HepG2 (cell line): ENCODE measurements around the gene NT5C2. TPM values are rescaled to one million over a fixed set of nuclear protein-coding genes. Genes with fewer than 3 reads are reported as not detected.

ENCODE experiments used
- ARNTL ChIP-seq: sonication (generic); formaldehyde crosslinking; IDR thresholded peaks from 2 replicates; pipeline ENCODE4 v1.4.0; 2020; ENCODE audit warnings: mild to moderate bottlenecking, missing genetic modification reagents
- BCLAF1 ChIP-seq: fragments of 450-650 bp; IDR thresholded peaks from 2 replicates; pipeline ENCODE4 v1.6.1; 2017; ENCODE audit warnings: mild to moderate bottlenecking
- ELK4 ChIP-seq: sonication (generic); formaldehyde crosslinking; IDR thresholded peaks from 2 replicates; pipeline ENCODE4 v1.9.0; 2021; ENCODE audit warnings: missing genetic modification reagents, borderline replicate concordance
- GATA4 ChIP-seq: sonication (generic); IDR thresholded peaks from 2 replicates; pipeline ENCODE4 v1.6.1; 2016; ENCODE audit warnings: antibody characterized with exemption, low read depth, borderline replicate concordance
- HNF1B ChIP-seq: sonication (generic); formaldehyde crosslinking; IDR thresholded peaks from 2 replicates; pipeline ENCODE4 v1.5.1; 2020; ENCODE audit warnings: mild to moderate bottlenecking, moderate library complexity, missing genetic modification reagents
- IRX3 ChIP-seq: sonication (generic); formaldehyde crosslinking; IDR thresholded peaks from 2 replicates; pipeline ENCODE4 v1.8.1; 2023; ENCODE audit warnings: mild to moderate bottlenecking, low read depth, missing genetic modification reagents, borderline replicate concordance
- KAT8 ChIP-seq: IDR thresholded peaks from 2 replicates; pipeline ENCODE4 v1.6.1; 2016; ENCODE audit warnings: missing genetic modification reagents, missing compliant biosample characterization
- SMC3 ChIP-seq: IDR thresholded peaks from 2 replicates; pipeline ENCODE4 v1.6.1; 2011; ENCODE audit warnings: low read length, improper control_type of control experiment
- TFDP2 ChIP-seq: sonication (generic); formaldehyde crosslinking; IDR thresholded peaks from 2 replicates; pipeline ENCODE4 v1.4.0; 2020; ENCODE audit warnings: missing genetic modification reagents
- ZBTB34 ChIP-seq: sonication (generic); formaldehyde crosslinking; IDR thresholded peaks from 2 replicates; pipeline ENCODE4 v1.8.0; 2022; ENCODE audit warnings: mild to moderate bottlenecking, missing genetic modification reagents
- ZBTB43 ChIP-seq: sonication (generic); formaldehyde crosslinking; conservative IDR thresholded peaks from 2 replicates; pipeline ENCODE4 v1.4.0; 2020; ENCODE audit warnings: missing genetic modification reagents
- ZEB1 ChIP-seq: IDR thresholded peaks from 2 replicates; pipeline ENCODE4 v1.6.1; 2012; ENCODE audit warnings: mild to moderate bottlenecking, low read depth, inconsistent platforms; ENCODE audit not compliant: insufficient replicate concordance
- ZFAT ChIP-seq: sonication (generic); formaldehyde crosslinking; conservative IDR thresholded peaks from 2 replicates; pipeline ENCODE4 v1.8.1; 2023; ENCODE audit warnings: missing genetic modification reagents, inconsistent platforms
- ZKSCAN5 ChIP-seq: sonication (generic); formaldehyde crosslinking; IDR thresholded peaks from 2 replicates; pipeline ENCODE4 v1.5.1; 2020; ENCODE audit warnings: mild to moderate bottlenecking, missing genetic modification reagents
- ZMYM2 ChIP-seq: sonication (generic); formaldehyde crosslinking; IDR thresholded peaks from 2 replicates; pipeline ENCODE4 v1.8.0; 2022; ENCODE audit warnings: mild to moderate bottlenecking, missing genetic modification reagents
- ZNF350 ChIP-seq: sonication (generic); formaldehyde crosslinking; IDR thresholded peaks from 2 replicates; pipeline ENCODE4 v1.4.0; 2020; ENCODE audit warnings: mild to moderate bottlenecking, low read depth, missing genetic modification reagents, borderline replicate concordance
- ZNF580 ChIP-seq: IDR thresholded peaks from 2 replicates; pipeline ENCODE4 v1.6.1; 2016; ENCODE audit warnings: low read depth, borderline replicate concordance
- polyA plus RNA-seq, 8 experiments: library from polyadenylated mRNA; depleted of rRNA in 3 of 8; stranded (reverse) in 7 of 8; unstranded in 1 of 8; fragments of >200 nt; fragmentation: Illumina TruSeq in 4 of 8; extraction: Trizol in 4 of 8; gene quantifications; 2 replicates each; pipeline versions ENCODE4 v1.2.1 to v1.2.3, GENCODE V29; 2011 to 2016; ENCODE audit warnings: low read depth in 4 of 8, missing spikeins in 1 of 8, mixed read lengths in 1 of 8; ENCODE audit not compliant: insufficient read depth in 1 of 8
- total RNA-seq, 5 experiments: library from RNA; depleted of rRNA; stranded (reverse); fragments of >200 nt; fragmentation: Illumina TruSeq; extraction: Trizol; gene quantifications; 2 replicates each; pipeline ENCODE4 v1.2.3, GENCODE V29; 2016; ENCODE audit warnings: low read depth in 1 of 5

NT5C2 gene
- total and polyA plus RNA-seq, 2 of the 13 experiments (the other 11 are each of a cell fraction or from before 2014, with no cell fraction given) = 40.6 to 55.2 TPM

GRCh38 chr10:103193107-103193819 lies at the start of gene NT5C2 (continued):
- no peak for TF ChIP-seq ELK4 (CRISPR knock-in tag)
- TF ChIP-seq ZBTB34 (CRISPR knock-in tag) = no peak
- TF ChIP-seq IRX3 (CRISPR knock-in tag) = no peak
- no peak for TF ChIP-seq ZMYM2 (CRISPR knock-in tag)
- TF ChIP-seq KAT8 (CRISPR knock-in tag) = no peak
- 0 out of 2 replicates have a peak, but pooled peaks have one; percentile 29 for TF ChIP-seq ZNF350 (CRISPR knock-in tag)
- no peak for TF ChIP-seq SMC3
- no peak for TF ChIP-seq ZBTB43 (CRISPR knock-in tag)
- no peak for TF ChIP-seq ZEB1
- no peak for TF ChIP-seq ZFAT (CRISPR knock-in tag)
- TF ChIP-seq ZKSCAN5 (CRISPR knock-in tag) = no peak
- TF ChIP-seq ARNTL (CRISPR knock-in tag) = no peak
- TF ChIP-seq BCLAF1 = no peak
- no peak for TF ChIP-seq TFDP2 (CRISPR knock-in tag)
- TF ChIP-seq HNF1B (CRISPR knock-in tag) = peak; percentile 35; the same call in 1 of the 2 replicates
- peak; percentile 76; the same call in 1 of the 2 replicates for TF ChIP-seq ZNF580
- no peak for TF ChIP-seq GATA4
